NB4 (cell line): ENCODE results near the gene MPRIP.

ENCODE experiments used
- DNase-seq: peaks from one replicate; pipeline ENCODE4 v3.0.0; 2010; ENCODE audit warnings: low read depth
- H3K4me3 ChIP-seq: one replicate; pipeline ENCODE4 v1.5.1; 2011; ENCODE audit warnings: mild to moderate bottlenecking, low read depth, low read length, moderate library complexity
- MYC ChIP-seq: IDR thresholded peaks from 2 replicates; pipeline ENCODE4 v1.6.1; 2011; ENCODE audit warnings: low read depth, low read length
- POLR2A ChIP-seq: IDR thresholded peaks from 2 replicates; pipeline ENCODE4 v1.6.1; 2011; ENCODE audit warnings: mild to moderate bottlenecking; ENCODE audit not compliant: insufficient read length; ENCODE audit errors: extremely low read depth
- TF ChIP-seq, protein P1 (sequence below): IDR thresholded peaks from 2 replicates; pipeline ENCODE4 v1.6.1; 2011; ENCODE audit warnings: low read depth, low read length
- TF ChIP-seq, protein P2 (sequence below): IDR thresholded peaks from one replicate; pipeline ENCODE4 v1.5.1; 2012; ENCODE audit warnings: low read depth, low read length

Gene MPRIP

DNA sequence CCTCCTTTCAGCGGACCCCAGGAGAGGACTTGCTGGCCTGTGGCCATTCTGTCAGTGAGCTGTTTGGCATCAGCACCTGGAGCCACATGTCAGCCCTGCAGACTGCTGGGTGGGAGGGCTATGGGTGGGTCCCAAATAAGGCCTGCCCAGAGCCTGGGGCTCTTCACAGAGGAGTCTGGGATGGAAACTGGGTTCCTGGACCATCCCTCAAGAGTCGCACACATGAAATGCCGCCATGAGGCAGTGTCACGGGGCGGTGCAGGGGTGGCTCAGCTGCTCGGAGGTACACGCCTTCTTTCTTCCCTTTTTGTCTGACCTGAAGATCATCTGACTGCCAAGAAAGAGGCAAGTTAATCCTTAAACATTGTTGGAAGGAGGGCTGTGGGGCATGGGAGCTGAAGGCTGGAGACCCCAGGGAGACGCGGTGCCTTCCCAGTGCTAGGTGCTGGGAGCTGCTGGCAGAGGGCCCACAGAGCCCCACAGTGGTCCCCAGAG lies 14.8 kb downstream of the MPRIP start:
- no peak for DNase-seq
- TF ChIP-seq, protein P1, sequence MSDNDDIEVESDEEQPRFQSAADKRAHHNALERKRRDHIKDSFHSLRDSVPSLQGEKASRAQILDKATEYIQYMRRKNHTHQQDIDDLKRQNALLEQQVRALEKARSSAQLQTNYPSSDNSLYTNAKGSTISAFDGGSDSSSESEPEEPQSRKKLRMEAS = no peak
- TF ChIP-seq POLR2A = no peak
- no peak for TF ChIP-seq MYC
- TF ChIP-seq, protein P2, sequence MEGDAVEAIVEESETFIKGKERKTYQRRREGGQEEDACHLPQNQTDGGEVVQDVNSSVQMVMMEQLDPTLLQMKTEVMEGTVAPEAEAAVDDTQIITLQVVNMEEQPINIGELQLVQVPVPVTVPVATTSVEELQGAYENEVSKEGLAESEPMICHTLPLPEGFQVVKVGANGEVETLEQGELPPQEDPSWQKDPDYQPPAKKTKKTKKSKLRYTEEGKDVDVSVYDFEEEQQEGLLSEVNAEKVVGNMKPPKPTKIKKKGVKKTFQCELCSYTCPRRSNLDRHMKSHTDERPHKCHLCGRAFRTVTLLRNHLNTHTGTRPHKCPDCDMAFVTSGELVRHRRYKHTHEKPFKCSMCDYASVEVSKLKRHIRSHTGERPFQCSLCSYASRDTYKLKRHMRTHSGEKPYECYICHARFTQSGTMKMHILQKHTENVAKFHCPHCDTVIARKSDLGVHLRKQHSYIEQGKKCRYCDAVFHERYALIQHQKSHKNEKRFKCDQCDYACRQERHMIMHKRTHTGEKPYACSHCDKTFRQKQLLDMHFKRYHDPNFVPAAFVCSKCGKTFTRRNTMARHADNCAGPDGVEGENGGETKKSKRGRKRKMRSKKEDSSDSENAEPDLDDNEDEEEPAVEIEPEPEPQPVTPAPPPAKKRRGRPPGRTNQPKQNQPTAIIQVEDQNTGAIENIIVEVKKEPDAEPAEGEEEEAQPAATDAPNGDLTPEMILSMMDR = no peak
- H3K4me3 ChIP-seq = no peak overlapping the region

DNA sequence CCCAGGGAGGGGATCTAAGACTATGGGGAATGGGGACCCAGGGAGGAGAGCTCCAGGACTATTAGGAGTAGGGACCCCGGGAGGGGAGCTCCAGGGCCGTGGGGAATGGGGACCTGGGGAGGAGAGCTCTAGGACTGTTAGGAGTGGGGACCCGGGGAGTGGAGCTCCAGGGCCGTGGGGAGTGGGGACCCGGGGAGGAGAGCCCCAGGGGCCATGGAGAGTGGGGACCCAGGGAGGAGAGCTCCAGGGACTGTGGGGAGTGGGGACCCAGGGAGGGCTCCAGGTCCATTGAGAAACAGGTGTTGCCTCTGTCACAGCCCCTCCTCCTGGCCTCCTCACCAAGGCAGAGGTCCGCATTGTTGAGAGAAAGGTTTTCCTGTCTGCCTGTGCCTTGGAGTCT lies 16.0 kb downstream of the MPRIP start:
- no peak for TF ChIP-seq POLR2A
- TF ChIP-seq, protein P1 = no peak
- TF ChIP-seq MYC = no peak
- TF ChIP-seq, protein P2 = no peak
- DNase-seq = no peak
- H3K4me3 ChIP-seq = no peak overlapping the region

DNA sequence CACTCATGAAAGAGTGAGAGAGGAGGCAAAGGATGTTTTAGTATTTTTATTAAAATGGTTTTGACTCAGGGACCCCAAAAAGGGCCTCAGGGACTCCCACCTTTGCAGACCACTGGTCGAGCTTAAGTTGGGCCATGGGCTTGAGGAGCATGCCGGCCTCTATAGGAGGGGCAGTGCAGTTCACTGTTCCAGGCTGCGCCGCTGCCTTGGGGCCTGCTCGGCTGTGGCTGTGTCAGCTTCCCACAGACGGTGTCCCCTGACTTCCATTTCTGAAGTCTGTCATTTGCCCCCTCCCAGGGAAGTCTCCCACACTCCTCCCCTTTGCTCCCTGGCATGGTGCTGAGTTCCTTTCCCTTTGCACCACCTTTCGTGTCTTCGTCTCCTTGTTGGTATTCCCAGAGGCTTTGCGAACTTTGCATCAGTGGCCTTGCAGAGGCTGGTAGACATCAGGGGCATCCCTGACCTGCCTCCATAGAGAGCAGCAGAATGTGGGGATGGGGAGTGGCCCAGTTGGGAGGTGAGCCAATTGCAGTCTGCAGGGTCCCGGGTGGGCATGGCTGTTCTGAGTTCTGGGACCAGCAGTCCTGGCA lies 17.1 kb downstream of the MPRIP start:
- TF ChIP-seq POLR2A = no peak
- TF ChIP-seq, protein P2 = no peak
- TF ChIP-seq MYC = no peak
- TF ChIP-seq, protein P1 = no peak
- no peak for DNase-seq
- no peak overlapping the region for H3K4me3 ChIP-seq

DNA sequence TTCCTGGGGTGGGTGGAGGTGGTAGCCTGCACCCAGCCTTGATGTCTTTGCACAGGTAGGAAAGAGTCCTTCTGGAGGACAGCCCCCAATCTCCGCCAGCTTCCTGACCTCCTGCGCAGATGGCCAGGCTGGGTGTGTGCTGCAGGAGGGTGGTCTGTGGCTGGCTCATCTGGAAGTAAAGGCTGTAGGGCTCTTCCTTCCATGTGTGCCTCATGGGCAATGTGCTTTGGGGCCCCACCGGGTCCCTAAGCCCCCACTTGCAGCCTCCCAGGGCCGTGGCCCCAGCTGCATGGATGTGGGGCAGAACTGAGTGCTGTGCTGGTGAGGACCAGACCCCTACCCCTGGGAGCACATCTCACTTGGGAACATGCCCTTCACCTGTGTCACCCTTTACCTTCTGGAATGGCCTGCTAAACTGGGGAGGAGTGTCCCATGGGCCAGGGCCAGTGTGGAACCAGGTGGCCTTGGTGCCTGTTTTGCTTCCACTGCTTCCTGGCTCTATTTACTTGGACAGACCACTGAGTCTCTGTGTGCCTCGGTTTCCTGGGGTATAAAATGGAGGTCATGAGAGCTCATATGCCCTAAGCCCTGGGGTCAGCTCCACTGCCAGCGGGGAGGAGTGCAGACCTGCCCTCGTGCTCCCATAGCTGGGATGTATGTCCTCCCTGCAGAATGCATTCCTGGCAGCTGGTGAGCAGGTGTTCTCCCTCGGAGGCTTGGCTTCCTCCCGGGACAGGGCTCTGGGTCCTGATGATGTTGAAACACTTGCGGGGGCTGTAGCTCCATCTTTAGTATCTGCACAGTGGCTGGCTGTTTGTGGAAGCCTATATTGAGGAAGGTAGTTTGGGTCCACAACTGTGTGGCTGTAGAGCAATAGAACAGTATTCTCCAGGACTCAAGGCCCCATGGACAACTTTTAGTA lies 18.0 kb downstream of the MPRIP start:
- DNase-seq = peak; percentile 53
- TF ChIP-seq, protein P1 = no peak
- TF ChIP-seq, protein P2 = no peak
- no peak for TF ChIP-seq MYC
- no peak for TF ChIP-seq POLR2A
- H3K4me3 ChIP-seq = no peak overlapping the region

DNA sequence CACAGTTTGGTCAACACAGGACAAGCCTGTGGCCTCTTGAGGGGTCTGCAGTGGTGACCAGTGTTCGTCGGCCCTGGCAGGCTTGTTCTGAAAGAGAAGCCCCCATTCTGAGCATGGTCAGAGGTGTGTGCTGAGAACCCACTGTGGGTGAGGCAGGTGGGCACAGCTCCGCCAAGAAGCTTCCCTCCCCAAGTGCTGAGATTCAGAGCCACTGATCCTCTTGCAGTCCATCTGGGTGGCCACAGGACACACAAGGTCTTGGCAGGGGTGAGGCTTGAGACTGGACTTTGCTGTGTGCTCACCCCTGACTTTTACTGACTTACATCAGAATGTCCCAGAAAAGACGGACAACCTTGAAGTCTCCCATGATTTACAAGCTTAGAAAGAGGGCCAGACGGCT lies 18.7 kb downstream of the MPRIP start:
- TF ChIP-seq, protein P2 = no peak
- TF ChIP-seq POLR2A (no peak), MYC (no peak)
- no peak for DNase-seq
- no peak overlapping the region for H3K4me3 ChIP-seq
